GM18520 (cell line): ENCODE results near the gene HSF4.

Experiments used
- ATAC-seq: cut with Tn5 transposase; IDR thresholded peaks from one replicate; pipeline ENCODE4 v1.9.1; 2021; ENCODE audit not compliant: unreplicated experiment

The HSF4 gene

GRCh38 chr16:67150047-67150832 is 14.3 kb upstream of the HSF4 start:
- no peak for ATAC-seq

- ATAC-seq: no peak
Observed at GRCh38 chr16:67150833-67151396, 13.6 kb upstream of the HSF4 start, which contains the start of gene B3GNT9. Gene B3GNT9, minus strand, starts transcription at chr16:67150998. Its CDS starts 513 bp downstream, at chr16:67150485.

GRCh38 chr16:67151431-67152097 is 13.0 kb upstream of the HSF4 start:
- ATAC-seq: no peak

GRCh38 chr16:67154578-67155294 is 9.8 kb upstream of the HSF4 start:
- no peak for ATAC-seq

GRCh38 chr16:67155295-67156142 is 9.0 kb upstream of the HSF4 start:
- ATAC-seq: no peak

- no peak for ATAC-seq
Observed at GRCh38 chr16:67156143-67156844, 8.3 kb upstream of the HSF4 start.

GRCh38 chr16:67157106-67157748 is 7.3 kb upstream of the HSF4 start:
- no peak for ATAC-seq

- ATAC-seq: no peak
Observed at GRCh38 chr16:67157892-67158635, 6.5 kb upstream of the HSF4 start.

GRCh38 chr16:67158637-67159600 is 5.6 kb upstream of the HSF4 start:
- peak; percentile 27 for ATAC-seq

- ATAC-seq: no peak
Observed at GRCh38 chr16:67161595-67162058, 2.9 kb upstream of the HSF4 start.

GRCh38 chr16:67162506-67163163 is 1.9 kb upstream of the HSF4 start:
- no peak for ATAC-seq

- ATAC-seq: no peak
Observed at GRCh38 chr16:67163164-67163998, 1.2 kb upstream of the HSF4 start.

GRCh38 chr16:67163999-67164558 is 466 bp upstream of the HSF4 start:
- ATAC-seq: no peak

- ATAC-seq: no peak
Observed at GRCh38 chr16:67165121-67166078, 855 bp downstream of the HSF4 start.
